HEK293 (cell line): Measurements from ENCODE around the gene ZNF773.

Experiments
- CTCF ChIA-PET: fragments of 350-600 bp; formaldehyde crosslinking; extraction: SDS; loops from one replicate; lab custom pipeline; 2021; ENCODE audit warnings: antibody characterized with exemption; lab: Yijun Ruan, JAX
- POLR2A ChIA-PET: fragments of 300-600 bp; formaldehyde crosslinking; extraction: SDS; loops from one replicate; lab custom pipeline; 2020; ENCODE audit warnings: antibody characterized with exemption, inconsistent platforms; lab: Yijun Ruan, JAX
- H3K27ac ChIP-seq: fragments of 200-500 bp; sonication (Bioruptor generic); 2 replicates; pipeline ENCODE4 v1.5.1; 2014; ENCODE audit warnings: low read depth, low read length, control low read depth, inconsistent platforms; ENCODE audit errors: extremely low read depth
- H3K36me3 ChIP-seq, 2 experiments: fragments of 200-500 bp in 1 of 2; sonication (Bioruptor generic) in 1 of 2; 1 replicate in 1 of 2; 2 replicates in 1 of 2; pipeline ENCODE4 v1.5.1; 2014 to 2017; ENCODE audit warnings: inconsistent platforms in 2 of 2, low read length in 2 of 2; ENCODE audit not compliant: control insufficient read depth in 2 of 2, insufficient read depth in 1 of 2
- H3K4me1 ChIP-seq: fragments of 200-500 bp; sonication (Bioruptor generic); 2 replicates; pipeline ENCODE4 v1.5.1; 2014; ENCODE audit warnings: mild to moderate bottlenecking, low read length, inconsistent platforms; ENCODE audit not compliant: control insufficient read depth, insufficient read depth
- H3K4me3 ChIP-seq: 2 replicates; pipeline ENCODE4 v1.5.1; 2011; ENCODE audit warnings: low read depth, mild to moderate bottlenecking, control low read depth, low read length, moderate library complexity
- H3K9me3 ChIP-seq: fragments of 200-500 bp; sonication (Bioruptor generic); 2 replicates; pipeline ENCODE4 v1.5.1; 2014; ENCODE audit warnings: low read depth, low read length, inconsistent platforms; ENCODE audit not compliant: control insufficient read depth, insufficient read depth
- AEBP2 ChIP-seq: fragments of 450-650 bp; formaldehyde crosslinking; IDR thresholded peaks from 2 replicates; pipeline ENCODE4 v1.5.1; 2016; ENCODE audit warnings: missing biosample characterization, missing genetic modification characterization, borderline replicate concordance
- BCL11B ChIP-seq: fragments of 450-650 bp; formaldehyde crosslinking; IDR thresholded peaks from 2 replicates; pipeline ENCODE4 v1.5.1; 2016; ENCODE audit warnings: low read depth, missing biosample characterization, missing genetic modification characterization
- SCRT1 ChIP-seq: fragments of 450-650 bp; formaldehyde crosslinking; IDR thresholded peaks from 2 replicates; pipeline ENCODE4 v1.5.1; 2016; ENCODE audit warnings: missing biosample characterization, missing genetic modification characterization, borderline replicate concordance
- TCF7L2 ChIP-seq: IDR thresholded peaks from 2 replicates; pipeline ENCODE4 v1.6.1; 2011; ENCODE audit warnings: low read depth, mild to moderate bottlenecking, inconsistent platforms, low read length, moderate library complexity, borderline replicate concordance
- YY2 ChIP-seq: fragments of 450-650 bp; formaldehyde crosslinking; IDR thresholded peaks from 2 replicates; pipeline ENCODE4 v1.5.1; 2016; ENCODE audit warnings: missing biosample characterization, missing genetic modification characterization
- ZBTB10 ChIP-seq: fragments of 450-650 bp; formaldehyde crosslinking; IDR thresholded peaks from 2 replicates; pipeline ENCODE4 v1.5.1; 2016; ENCODE audit warnings: missing biosample characterization, missing genetic modification characterization
- ZBTB8A ChIP-seq: fragments of 450-650 bp; formaldehyde crosslinking; IDR thresholded peaks from 2 replicates; pipeline ENCODE4 v1.5.1; 2016; ENCODE audit warnings: missing biosample characterization, missing genetic modification characterization
- ZFHX2 ChIP-seq: fragments of 450-650 bp; formaldehyde crosslinking; conservative IDR thresholded peaks from 2 replicates; pipeline ENCODE4 v1.5.1; 2016; ENCODE audit warnings: missing biosample characterization, missing genetic modification characterization
- ZIC2 ChIP-seq: fragments of 450-650 bp; formaldehyde crosslinking; IDR thresholded peaks from 2 replicates; pipeline ENCODE4 v1.5.1; 2016; ENCODE audit warnings: missing biosample characterization, missing genetic modification characterization
- ZNF223 ChIP-seq: fragments of 450-650 bp; formaldehyde crosslinking; IDR thresholded peaks from 2 replicates; pipeline ENCODE4 v1.5.1; 2016; ENCODE audit warnings: missing biosample characterization, missing genetic modification characterization
- ZNF239 ChIP-seq: fragments of 450-650 bp; formaldehyde crosslinking; IDR thresholded peaks from 2 replicates; pipeline ENCODE4 v1.5.1; 2016; ENCODE audit warnings: missing biosample characterization, missing genetic modification characterization
- ZNF280C ChIP-seq: fragments of 450-650 bp; formaldehyde crosslinking; IDR thresholded peaks from 2 replicates; pipeline ENCODE4 v1.5.1; 2016; ENCODE audit warnings: missing biosample characterization, missing genetic modification characterization
- ZNF302 ChIP-seq: fragments of 450-650 bp; formaldehyde crosslinking; IDR thresholded peaks from 2 replicates; pipeline ENCODE4 v1.5.1; 2016; ENCODE audit warnings: missing biosample characterization, missing genetic modification characterization, low read depth
- ZNF488 ChIP-seq: fragments of 450-650 bp; formaldehyde crosslinking; IDR thresholded peaks from 2 replicates; pipeline ENCODE4 v1.5.1; 2016; ENCODE audit warnings: missing biosample characterization, missing genetic modification characterization
- ZNF560 ChIP-seq: fragments of 450-650 bp; formaldehyde crosslinking; IDR thresholded peaks from 2 replicates; pipeline ENCODE4 v1.5.1; 2017; ENCODE audit warnings: missing biosample characterization, missing genetic modification characterization, borderline replicate concordance
- ZNF624 ChIP-seq: fragments of 450-650 bp; formaldehyde crosslinking; IDR thresholded peaks from 2 replicates; pipeline ENCODE4 v1.5.1; 2017; ENCODE audit warnings: missing biosample characterization, missing genetic modification characterization
- ZNF704 ChIP-seq: fragments of 450-650 bp; formaldehyde crosslinking; IDR thresholded peaks from 2 replicates; pipeline ENCODE4 v1.5.1; 2016; ENCODE audit warnings: missing biosample characterization, missing genetic modification characterization

Gene ZNF773

GRCh38 chr19:57552432-57552831 lies 52.7 kb downstream of the ZNF773 start (continued):
- no peak for TF ChIP-seq ZNF280C (tag by site-specific recombination)
- TF ChIP-seq ZNF488, result no peak
- no peak for TF ChIP-seq ZNF704 (tag by site-specific recombination)
- TF ChIP-seq ZFHX2 (tag by site-specific recombination), result no peak
- TF ChIP-seq ZNF624 (tag by site-specific recombination), result no peak

GRCh38 chr19:57557659-57558058 lies 57.9 kb downstream of the ZNF773 start:
- peaks cover 37 to 54% of the 10 kb centered on the region in 2 experiments for H3K36me3 ChIP-seq
- TF ChIP-seq BCL11B (tag by site-specific recombination) (no peak), ZNF302 (tag by site-specific recombination) (no peak), TCF7L2 (no peak), ZNF223 (no peak), ZNF560 (tag by site-specific recombination) (no peak), ZBTB10 (tag by site-specific recombination) (no peak), ZNF239 (tag by site-specific recombination) (no peak), YY2 (tag by site-specific recombination) (no peak), SCRT1 (tag by site-specific recombination) (no peak), ZBTB8A (tag by site-specific recombination) (no peak), ZNF624 (tag by site-specific recombination) (no peak), ZIC2 (tag by site-specific recombination) (no peak), AEBP2 (tag by site-specific recombination) (no peak)
- no peak overlapping the region for H3K27ac ChIP-seq
- no peak overlapping the region for H3K4me3 ChIP-seq
- peaks cover 4% of the 10 kb centered on the region; the same call in 1 of the 2 replicates for H3K9me3 ChIP-seq
- POLR2A ChIA-PET, result no interaction called here
- no peaks in the 10 kb centered on the region; the same call in 1 of the 2 replicates for H3K4me1 ChIP-seq
- CTCF ChIA-PET, result interaction anchor here (0.6 kb wide), 1 partner anchor 1009 kb away, joined by 5 read pairs; no protein-coding TSS in a partner anchor
